HG03439 (cell line): ENCODE data around the gene FBLN2.

Source experiments
- ATAC-seq: cut with Tn5 transposase; IDR thresholded peaks from one replicate; pipeline ENCODE4 v1.9.1; 2021; ENCODE audit warnings: mild to moderate bottlenecking, moderate library complexity; ENCODE audit not compliant: unreplicated experiment

Gene FBLN2

DNA sequence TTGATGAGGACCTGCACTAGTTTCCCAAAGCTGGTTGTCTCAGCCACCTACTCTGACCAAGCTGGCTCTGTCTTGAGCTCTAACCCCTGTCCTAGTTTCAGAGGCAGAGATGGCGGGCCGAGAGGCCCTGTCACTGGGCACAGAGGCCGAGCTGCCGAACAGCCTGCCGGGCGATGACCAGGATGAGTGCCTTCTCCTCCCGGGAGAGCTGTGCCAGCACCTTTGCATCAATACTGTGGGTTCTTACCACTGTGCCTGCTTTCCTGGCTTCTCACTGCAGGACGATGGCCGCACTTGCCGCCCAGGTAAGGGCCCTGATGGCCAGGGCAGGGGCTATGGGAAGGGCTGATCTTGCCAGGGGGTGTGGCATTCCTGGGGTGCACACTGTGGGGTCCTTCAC, 69.1 kb downstream of the FBLN2 start:
- no peak for ATAC-seq

DNA sequence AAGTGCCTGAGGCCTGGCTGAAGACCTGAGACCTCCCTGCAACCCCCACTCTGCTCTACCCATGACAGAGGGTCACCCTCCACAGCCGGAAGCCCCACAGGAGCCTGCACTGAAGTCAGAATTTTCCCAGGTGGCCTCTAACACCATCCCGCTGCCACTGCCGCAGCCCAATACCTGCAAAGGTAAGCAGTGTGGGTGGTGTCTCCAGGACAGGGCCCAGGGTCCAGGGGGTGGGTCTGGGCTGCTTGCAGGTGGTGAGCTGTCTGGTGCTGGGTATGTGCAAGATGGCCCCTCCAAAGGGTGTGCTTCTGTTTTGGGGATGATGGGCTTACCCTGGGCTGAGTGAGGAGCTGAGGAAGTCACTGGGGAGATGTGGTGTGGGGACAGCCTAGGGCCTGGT, 69.9 kb downstream of the FBLN2 start:
- ATAC-seq: no peak

DNA sequence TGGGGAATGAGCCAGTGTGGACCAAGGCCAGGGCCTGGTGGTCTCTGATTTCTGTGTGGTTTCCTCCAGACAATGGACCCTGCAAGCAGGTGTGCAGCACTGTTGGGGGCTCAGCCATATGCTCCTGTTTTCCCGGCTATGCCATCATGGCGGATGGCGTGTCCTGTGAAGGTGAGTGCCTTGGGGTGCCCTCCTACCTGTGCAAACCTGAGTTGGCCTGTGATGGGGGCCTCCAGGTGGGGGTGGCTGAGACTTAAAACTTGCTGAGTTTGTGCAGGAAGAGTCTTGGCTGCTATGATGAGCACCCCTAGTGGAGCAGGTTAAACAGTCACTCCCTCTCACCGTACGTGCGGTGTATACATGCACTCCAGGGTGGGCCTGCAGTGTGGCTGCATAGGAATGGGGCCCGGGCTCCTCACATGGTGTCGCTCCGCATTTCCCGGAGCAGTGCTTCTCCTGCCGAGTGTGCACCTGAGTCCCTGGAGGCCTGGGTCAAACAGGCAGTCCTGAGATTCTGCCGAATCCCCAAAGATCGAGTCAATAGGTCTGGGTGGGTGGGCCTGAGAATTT, 70.8 kb downstream of the FBLN2 start:
- ATAC-seq: no peak

DNA sequence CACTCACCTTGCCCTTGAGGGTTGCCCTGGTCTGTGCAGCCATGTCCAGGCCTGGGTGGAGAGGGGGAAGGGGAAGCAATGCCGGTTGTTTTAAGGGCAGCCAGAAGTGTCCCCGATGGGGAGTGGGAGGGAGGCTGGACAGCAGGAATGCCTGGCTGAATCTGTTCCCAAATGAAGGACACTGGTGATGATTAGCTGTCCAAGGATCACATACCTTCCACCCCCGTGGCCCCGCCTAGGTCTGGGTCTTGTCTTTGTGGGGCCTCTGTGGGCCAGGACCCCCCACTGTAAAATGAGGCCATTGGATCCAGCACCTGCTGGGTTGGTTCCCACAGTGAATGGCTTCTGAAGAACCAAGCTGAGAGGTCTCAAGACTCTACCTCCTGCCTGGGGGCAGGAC, 71.4 kb downstream of the FBLN2 start:
- no peak for ATAC-seq

- ATAC-seq: no peak
These were observed 71.9 kb downstream of the FBLN2 start for GRCh38 chr3:13620776-13621365.

- no peak for ATAC-seq
These were observed 72.7 kb downstream of the FBLN2 start for GRCh38 chr3:13621381-13622221.

GRCh38 chr3:13622356-13622755, 73.4 kb downstream of the FBLN2 start:
- ATAC-seq: no peak

GRCh38 chr3:13623101-13623654, 74.3 kb downstream of the FBLN2 start:
- no peak for ATAC-seq

DNA sequence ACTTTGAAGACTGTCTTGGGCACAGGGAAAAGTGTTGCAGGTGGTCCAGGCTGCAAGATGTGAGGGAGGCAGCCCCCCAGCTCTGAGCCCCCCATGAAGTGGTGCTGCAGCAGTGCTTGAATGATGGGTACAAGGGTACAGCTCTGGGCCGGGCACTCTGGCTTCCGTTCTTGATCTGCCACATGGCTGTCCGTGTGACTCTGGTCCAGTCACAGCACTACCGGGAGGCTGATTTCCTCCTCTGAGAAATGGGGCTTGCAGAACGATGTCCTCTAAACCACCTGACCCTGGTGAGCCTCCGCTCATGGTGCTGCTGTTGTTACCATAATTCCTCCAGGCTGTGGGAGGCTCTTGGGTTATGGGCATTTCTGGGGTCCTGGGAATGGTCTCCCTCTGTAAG, 75.1 kb downstream of the FBLN2 start:
- no peak for ATAC-seq

- no peak for ATAC-seq
These were observed 75.8 kb downstream of the FBLN2 start for GRCh38 chr3:13624671-13625125.

DNA sequence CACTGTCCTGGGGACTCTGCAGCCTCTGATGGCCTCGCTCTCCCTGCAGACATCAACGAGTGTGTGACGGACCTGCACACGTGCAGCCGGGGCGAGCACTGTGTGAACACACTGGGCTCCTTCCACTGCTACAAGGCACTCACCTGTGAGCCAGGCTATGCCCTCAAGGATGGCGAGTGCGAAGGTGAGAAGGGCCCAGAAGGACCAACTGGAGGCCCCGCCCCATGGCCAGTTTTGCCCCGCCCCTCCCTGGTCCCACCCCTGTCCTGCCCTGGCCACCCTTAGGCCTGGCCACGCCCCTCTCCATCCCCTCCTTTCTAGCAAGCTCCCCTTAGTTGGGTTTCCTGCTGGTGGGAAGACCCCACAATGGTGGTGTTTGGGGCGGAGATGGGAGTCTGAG, 77.5 kb downstream of the FBLN2 start:
- no peak for ATAC-seq

GRCh38 chr3:13626915-13627460, 78.1 kb downstream of the FBLN2 start:
- no peak for ATAC-seq

DNA sequence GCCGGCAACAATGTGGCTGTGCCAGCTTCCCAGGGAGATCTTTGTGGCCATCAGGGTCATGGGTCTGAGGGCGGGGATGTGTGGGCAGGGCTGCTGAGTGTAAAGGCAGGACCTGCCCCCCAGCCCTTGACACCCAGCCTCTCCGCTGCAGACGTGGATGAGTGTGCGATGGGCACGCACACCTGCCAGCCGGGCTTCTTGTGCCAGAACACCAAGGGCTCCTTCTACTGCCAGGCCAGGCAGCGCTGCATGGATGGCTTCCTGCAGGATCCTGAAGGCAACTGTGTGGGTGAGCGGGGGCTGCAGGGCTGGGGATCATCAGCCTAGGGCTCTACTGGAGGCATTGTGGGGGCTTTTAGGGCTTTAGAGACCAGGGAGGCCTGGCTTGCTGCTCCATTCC, 78.8 kb downstream of the FBLN2 start:
- ATAC-seq: no peak

GRCh38 chr3:13628432-13628831, 79.5 kb downstream of the FBLN2 start:
- ATAC-seq: no peak

GRCh38 chr3:13628841-13629551, 80.1 kb downstream of the FBLN2 start:
- ATAC-seq: no peak

- ATAC-seq: no peak
These were observed 80.7 kb downstream of the FBLN2 start for GRCh38 chr3:13629644-13630043.

DNA sequence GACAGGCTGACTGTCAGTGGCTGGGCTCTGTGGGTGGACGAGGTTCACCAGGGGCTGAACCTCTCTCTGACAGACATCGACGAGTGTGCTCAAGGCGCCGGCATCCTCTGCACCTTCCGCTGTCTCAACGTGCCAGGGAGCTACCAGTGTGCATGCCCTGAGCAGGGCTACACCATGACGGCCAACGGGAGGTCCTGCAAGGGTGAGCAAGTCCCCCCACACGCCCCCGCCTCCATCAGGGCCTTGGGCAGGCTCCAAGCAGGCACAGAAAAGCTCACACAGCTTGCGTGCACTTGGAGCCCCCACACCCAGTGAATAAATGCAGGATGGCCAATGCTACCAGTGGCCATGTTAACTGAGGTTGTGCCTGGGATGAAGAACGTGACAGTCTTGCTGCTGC, 82.3 kb downstream of the FBLN2 start:
- ATAC-seq: no peak

GRCh38 chr3:13633176-13633575, 84.3 kb downstream of the FBLN2 start:
- no peak for ATAC-seq

DNA sequence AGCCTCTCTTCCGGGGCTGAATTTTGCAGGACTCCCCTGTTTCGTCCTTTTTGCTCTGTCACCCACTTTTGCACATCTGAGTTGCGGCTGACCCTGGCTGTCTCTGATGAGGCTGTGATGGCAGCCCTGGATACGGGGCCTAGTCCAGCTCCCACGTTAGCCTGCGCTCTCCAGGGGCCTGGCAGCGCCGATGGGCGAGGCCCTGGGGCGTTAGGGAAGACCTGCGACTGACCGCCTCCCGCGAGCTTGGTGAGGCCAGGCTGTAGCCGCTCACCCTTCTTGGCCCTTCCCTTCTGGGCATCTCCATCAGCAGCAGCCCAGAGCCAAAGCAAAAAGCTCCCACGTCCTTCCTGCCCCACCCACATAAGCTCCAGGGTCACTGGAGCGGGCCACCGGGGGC, 85.2 kb downstream of the FBLN2 start:
- ATAC-seq: no peak

GRCh38 chr3:13634615-13635014, 85.7 kb downstream of the FBLN2 start:
- no peak for ATAC-seq

- ATAC-seq: no peak
These were observed 87.3 kb downstream of the FBLN2 start for GRCh38 chr3:13636186-13636585.
